NCI-H2227 treated with DMSO at 0.1 percent for 48 hours (cell line): ENCODE measurements around the gene DDTL.
"Not testable (repeated sequence)": the region's sequence is repeated elsewhere in the genome, so short reads cannot be mapped to it uniquely, and the experiment has no call there.

Experiments
- DNase-seq: peaks from one replicate; lab custom pipeline; 2025; lab: John Stamatoyannopoulos, UW

DDTL gene

DNA sequence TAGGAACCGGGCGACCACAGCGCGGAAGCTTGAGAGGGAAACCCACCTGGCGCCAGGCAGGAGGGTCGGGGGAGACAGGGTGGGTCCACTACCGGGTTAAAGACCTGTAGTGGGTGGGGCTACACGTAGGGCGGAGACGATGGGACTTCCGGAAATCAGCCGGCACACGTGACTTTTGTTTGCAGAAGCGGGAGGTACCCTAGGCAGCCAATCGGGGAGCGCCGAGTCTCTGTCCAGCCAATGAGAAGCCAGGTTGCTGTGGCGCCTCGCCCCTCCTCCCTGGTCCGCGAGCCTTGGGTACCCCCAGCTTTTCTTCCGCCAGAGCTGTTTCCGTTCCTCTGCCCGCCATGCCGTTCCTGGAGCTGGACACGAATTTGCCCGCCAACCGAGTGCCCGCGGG lies at the start of gene DDTL:
TSS of gene DDTL (plus strand) at position 321 of the 400 bp plus-strand sequence. CDS start at position 348, 27 bp downstream.
- DNase-seq, result not testable (repeated sequence)

DNA sequence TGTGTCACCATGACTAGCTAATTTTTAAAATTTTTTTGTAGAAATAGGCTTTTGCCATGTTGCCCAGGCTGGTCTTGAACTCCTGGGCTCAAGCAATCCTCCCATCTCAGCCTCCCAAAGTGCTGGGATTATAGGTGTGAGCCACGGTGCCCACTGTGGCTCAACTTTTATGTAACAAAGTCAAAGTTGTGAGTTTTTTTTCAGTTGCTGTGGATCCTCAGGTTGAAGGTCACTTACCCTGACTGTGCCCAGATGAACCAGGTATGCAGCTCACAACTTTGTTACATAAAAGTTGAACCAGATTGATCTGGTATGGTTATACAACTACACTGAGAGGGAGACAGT lies 46.4 kb upstream of the DDTL start:
- DNase-seq, result not testable (repeated sequence)

DNA sequence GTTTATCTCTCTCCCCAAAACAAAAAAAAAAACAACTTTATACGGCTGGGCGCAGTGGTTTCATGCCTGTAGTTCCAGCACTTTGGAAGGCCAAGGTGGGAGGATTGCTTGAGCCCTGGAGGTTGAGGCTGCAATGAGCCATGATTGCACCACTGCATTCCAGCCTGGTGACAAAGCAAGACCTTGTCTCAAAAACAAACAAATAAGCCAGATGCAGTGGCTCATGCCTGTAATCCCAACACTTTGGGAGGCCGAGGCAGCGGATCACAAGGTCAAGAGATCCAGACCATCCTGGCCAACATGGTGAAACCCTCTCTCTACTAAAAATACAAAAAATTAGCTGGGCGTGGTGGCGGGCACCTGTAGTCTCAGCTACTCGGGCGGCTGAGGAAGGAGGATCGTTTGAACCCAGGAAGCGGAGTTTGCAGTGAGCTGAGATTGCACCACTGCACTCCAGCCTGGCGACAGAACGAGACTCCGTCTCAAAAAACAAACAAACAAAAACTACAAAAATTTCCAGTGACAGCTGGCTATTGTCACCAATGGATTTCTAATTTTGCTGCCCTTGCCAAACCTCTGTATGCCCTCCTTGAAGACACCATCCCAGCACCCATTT lies 45.0 kb upstream of the DDTL start:
- DNase-seq, result not testable (repeated sequence)

DNA sequence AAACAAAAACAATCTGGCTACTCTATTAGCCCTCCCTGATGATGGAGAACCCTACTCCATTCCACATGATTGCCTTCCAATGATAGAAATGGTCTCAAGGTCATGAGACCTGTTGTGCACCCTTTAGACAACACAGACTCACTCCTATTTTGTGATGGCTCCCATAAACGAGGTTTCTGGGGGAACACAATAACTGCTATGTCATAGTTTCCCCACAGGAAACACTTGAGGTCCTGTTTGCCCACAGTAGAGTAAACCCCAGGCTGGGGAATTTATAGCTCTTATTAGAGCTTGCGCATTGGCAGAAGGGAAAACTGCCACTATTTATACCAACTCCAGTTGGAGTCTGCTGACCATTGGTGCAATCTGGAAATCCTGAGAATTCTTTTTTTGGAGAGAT lies 43.8 kb upstream of the DDTL start:
- DNase-seq, result no peak

DNA sequence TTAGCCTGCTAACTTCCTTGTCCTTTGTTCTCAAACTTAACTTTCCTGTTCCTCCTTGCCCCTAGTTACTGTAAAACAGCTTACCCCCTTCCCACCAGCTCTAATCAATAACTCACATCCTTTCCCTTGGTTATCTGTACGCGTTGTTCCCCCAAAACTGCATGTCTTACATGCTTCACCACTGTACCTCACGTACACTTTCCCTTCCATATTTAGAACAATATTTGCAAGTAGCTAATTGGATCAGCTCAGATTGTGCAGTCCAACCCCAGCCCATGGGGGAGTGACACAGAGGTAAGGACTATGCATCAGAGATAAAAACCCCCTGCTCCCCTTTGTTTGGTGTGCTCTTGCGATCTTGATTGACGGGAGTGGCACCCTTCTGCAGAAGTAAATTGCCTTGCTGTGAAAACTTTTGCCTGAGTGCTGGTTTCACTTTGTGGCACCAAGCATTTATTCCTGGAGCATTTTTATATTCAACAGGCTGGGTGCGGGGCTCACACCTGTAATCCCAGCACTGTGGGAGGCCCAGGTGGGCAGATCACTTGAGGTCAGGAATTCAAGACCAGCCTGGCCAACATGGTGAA lies 41.6 kb upstream of the DDTL start:
- DNase-seq, result no peak

DNA sequence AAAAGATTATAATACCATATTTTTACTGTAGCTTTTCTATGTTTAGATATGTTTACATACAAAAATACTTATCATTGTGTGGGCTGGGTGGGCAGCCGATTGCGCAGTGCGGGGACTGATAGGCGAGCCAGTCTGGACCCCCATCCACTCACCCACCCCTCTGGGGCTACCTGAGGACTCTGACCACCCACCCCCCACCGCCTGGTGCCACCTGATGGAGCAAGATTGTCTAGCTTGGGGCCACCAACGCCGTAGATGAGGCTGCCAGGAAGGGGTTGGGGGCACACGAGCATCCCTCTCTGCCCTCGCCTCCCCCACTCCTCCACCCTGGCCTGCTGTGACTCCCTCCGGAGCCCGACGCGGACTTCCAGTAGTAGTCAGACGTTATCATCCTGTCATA lies 40.1 kb upstream of the DDTL start:
- DNase-seq, result no peak

DNA sequence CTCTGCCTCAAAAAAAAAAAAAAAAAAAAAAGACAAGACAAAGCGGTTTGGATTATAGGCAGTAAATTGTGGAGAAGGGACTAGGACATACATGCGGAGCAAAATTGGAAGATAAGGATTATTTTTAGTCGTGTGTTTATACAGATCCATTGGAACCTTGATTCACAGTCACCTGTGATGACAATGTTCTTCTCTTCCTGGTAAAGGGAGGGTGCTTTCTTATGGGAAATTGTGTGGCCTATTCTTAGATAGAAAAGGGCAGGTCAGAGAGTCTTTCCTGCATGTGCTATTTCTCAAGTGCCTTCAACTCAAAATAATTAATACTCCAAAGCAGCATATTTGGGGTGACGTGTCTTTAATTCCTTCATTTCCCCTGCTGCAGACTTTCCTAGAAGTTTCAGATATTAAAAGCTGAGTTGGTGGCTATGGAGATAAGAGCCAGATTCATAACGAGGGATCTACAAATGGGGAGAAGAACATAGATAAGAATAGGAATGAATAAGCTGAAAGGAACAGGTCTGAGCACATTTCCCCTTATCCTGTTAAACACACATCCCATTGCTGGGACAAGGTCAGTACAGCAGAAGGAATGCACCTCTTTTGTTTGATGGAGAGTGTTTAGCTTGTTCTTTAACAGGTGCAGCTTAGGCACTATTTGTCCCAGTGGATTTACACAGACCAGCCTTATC lies 28.2 kb upstream of the DDTL start:
- DNase-seq, result no peak

DNA sequence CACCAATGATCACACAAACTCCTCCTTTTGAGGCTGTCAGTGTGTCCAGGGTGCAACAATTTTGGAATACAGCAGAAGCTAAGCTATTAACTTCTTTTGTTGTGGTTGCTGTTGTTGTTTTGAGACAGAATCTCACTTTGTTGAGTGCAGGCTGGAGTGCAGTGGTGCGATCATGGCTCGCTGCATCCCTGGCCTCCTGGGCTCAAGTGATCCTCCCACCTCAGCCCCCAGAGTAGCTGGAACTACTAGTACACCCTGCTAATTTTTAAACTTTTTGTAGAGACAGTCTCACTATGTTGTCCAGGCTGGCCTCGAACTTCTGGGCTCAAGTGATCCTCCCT lies 27.7 kb upstream of the DDTL start:
- DNase-seq, result no peak

DNA sequence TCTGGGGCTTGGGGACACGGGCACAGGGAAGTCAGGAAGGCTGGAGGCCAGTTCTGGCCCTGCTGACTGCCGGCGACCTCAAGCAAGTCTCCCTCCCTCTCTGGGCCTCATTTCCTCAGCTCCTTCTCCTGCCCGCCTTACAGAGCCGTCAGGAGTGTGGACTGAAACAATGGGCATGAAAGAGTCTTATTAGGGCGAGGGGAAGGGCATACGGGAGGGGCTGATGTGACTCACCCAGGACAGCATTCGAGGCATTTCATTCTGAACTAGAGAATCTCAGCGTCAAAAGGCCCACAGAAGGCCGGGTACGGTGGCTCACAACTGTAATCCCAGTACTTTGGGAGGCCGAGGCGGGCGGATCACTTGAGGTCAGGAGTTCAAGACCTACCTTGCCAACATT lies 26.5 kb upstream of the DDTL start:
- DNase-seq, result not testable (repeated sequence)

DNA sequence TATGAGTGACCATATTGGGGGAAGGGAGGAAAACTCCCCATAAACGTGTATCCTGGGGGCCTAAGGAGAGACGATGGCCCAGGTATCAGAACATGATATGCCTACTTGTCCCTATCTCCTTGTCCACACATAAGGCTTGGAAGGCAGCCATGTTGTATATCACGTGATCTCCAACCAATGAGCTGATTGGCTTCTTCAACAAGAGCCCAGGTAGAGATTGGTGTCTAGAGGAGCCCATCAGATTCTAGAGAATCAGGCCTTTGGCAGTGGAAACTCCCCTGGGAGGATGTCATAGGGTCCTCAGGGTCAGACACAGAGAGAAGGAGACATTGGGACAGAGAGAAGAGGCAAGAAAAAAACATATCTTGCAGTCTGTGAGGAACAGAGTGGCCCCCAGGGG lies 19.3 kb upstream of the DDTL start:
- DNase-seq, result not testable (repeated sequence)

DNA sequence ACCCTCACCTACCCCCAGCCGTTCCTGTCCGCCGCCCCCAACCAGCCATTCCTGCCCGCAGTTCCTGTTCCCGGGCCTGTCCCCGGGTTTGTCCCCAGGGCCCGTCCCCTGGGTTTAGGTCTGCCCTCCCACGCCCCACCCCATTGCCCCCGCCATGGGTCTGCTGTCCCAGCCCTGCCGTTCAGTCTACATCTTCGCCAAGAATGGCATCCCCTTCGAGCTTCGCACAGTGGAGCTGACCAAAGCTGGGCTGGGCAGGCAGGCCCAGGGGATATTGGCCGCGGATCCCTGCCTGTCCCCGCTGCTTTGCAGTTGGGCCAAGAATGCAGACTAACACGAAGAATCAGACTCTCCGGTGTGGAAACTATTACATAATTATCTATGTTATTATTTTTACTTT lies 16.9 kb upstream of the DDTL start:
- DNase-seq, result not testable (repeated sequence)

DNA sequence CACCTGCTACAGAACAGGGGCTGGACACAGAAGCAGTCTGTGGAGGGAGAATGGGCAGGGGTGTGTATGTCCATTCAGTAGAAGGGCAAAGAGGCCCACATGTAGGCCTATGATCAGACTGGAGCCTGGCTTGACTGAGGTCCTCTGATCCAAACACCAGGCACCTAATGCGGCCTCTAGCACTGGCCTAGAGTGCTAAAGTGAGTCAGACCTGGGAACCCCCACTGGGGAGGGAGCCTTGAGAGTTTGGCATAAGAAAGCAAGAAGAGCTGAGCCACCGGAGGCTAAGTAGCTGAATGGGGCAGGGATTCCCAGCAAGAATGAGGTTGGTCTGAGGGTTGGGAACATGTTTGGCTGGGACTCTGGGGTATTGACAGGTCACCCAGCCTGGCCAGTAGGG lies 15.3 kb upstream of the DDTL start:
- DNase-seq, result not testable (repeated sequence)

DNA sequence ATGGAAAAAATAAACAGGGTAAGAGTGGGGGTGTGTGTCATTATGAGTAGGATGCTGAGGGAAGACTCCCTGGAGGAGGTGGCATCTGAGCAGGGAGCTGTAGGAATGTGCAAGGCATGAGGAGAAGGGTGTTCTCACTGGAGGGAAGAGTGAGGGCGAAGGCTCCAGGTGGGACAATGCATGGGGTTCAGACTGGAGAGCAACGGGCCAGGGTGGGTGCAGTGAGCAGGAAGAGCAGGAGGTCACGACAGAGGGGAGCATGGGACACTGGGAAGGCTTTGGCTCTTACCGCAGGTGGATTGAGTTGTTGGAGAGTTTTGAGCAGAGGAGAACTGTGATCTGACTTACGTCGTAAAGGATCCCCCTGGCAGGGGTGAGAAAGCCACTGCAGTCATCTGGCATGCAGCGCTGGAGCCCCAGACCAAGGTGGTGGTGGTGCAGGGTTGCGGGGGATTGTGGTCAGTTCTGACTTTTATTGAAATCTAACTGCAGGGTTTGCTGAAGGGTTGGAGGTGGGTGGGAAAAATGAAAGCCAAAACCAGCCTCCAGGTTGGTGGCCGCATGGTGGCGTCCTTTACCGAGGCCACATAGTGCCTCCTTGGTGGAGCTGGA lies 13.8 kb upstream of the DDTL start:
- DNase-seq, result not testable (repeated sequence)

DNA sequence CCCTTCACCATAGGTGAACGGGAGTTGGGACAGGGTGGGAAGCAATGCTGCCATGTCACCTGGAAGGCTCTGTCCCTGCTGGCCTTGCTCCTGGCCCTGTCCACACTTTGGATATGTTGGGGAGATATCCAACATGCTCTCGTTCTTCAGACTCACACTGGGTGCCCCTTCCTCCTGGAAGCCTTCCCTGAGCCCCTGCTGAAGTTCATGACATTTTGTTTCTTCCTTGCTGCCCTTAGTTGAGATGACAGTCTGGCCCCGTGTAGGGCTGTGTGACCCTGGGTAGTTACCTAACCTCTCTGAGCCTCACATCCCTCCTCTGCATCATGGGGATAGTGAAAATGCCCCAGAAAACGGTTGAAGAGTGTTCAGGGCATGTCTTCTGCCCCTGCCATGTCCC lies 13.2 kb upstream of the DDTL start:
- DNase-seq, result not testable (repeated sequence)

DNA sequence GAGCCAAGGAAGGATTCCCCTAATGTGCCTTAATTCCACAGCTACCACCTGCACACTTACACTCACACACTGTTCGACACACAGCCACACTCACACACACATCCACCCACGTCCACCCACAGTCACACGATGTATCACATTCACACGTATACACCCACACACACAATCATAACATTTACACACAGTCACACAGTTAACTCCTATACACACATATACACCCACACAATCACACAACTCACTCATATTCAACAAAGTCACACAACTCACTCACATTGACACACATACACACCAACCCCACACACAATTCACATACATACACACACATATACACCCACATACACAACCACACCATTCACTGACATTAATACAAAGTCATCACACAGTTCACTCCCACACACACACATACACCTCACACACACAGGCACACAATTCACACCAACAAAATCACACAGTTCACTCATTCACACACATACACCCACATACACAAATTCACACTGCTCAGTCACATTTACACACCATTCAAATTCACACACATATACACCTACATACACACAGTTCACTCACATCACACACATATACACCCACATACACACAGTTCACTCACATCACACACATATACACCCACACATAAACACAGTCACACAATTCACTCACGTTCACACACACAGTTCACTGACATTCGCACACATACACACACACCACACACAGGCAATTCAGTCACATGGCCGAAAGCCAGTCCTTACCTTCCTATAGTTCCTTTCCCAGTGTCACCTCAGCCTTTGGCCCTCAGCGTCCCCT lies 12.3 kb upstream of the DDTL start:
- not testable (repeated sequence) for DNase-seq

DNA sequence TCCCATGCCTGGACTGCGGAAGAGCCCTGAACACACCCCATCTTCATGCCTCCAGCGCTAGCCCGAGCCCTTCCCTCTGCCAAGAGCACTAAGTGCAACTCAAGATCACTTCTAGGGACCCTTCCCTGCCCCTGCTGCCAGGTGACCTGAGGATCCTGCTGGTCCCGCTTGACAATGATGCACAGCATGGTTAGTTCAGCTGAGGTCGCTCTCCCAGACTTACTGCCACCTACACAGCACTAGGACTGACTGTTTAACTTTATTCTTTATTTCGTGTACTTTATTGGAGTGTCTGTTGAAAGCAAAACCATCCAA lies 11.7 kb upstream of the DDTL start:
- DNase-seq, result not testable (repeated sequence)

DNA sequence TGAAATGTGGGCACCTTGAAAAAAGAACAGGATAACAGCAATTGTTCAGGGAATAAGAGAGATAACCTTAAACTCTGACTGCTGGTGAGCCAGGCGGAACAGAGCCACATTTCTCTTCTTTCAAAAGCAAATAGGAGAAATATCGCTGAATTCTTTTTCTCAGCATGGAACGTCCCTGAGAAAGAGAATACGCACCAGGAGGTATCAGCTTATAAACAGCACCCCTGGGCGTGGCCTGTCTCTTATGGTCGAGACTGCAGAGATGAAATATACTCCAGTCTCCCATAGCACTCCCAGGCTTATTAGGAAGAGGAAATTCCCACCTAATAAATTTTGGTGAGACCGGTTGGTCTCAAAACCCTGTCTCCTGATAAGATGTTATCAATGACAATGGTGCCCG lies 10.8 kb upstream of the DDTL start:
- not testable (repeated sequence) for DNase-seq

DNA sequence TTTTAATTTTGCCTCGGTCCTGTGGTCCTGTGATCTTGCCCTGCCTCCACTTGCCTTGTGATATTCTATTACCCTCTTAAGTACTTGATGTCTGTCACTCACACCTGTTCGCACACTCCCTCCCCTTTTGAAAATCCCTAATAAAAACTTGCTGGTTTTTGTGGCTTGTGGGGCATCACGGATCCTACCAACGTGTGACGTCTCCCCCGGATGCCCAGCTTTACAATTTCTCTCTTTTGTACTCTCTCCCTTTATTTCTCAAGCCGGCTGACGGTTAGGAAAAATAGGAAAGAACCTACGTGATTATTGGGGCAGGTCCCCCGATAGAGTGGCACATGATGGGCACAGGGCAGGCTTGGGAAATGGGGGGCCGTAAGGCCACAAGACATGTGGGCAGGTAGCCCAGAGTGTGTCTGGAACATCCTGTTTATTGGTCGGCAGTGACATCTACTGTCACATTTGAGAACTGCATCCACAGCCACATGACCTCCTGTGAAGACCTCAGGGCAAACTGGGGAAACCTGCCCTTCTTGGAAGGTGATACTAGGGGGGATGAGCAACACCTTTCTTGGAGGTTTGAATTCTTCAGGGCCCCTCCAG lies 10.3 kb upstream of the DDTL start:
- peak; percentile 10 for DNase-seq

DNA sequence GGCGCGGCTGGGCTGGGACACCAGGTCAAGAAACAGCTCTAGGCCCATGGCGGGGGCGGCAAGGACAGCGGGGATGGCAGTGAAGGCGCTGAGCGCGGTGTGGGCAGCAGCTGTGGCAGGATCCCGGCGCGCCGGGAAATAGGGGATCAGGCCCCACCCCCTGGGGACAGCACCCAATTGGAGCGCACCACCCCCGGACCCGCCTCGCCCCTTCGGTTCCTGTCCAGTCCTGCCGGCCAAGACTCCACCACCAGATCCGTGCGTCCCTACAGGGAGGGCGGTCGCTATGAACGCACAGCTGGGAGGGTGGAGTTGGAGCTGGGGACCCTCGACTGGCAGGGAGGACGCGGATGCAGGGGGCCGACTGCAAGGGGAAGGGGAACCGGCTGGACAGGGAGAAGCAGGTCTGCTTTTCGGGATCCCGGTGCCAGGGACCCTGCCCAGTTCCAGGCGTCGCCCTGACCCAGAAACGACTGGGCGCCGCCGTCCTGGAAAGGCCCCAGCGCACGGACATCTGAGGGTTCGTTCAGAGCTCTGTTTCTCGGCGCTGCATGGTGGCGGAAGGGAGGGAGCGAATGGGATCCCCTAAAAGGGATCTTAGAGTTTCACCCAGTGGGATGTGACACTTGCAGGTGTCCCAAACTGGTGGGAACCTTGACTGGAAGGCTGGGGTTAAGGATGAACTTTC lies 5.5 kb upstream of the DDTL start, which contains the start of gene GSTT2B:
TSS of gene GSTT2B (minus strand) at position 112 of the 688 bp plus-strand sequence. CDS start at position 48, 64 bp downstream.
- DNase-seq, result not testable (repeated sequence)

DNA sequence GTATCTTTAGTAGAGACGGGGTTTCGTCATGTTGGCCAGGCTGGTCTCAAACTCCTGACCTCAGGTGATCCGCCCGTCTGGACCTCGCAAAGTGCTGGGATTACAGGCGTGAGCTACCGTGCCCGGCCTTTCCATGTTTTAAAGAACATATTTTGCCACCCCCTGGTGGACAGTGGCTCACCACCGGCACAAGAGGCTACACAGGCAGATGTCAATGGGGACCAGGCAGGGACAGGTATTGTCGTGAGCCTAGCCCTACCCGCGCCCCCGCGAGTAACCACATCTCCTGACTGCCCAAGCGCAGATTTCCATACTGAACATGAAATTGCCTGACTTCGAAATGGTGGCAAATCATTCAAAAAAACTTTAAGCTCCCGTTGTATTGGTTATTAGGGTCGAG lies 594 bp upstream of the DDTL start:
- DNase-seq, result not testable (repeated sequence)

DNA sequence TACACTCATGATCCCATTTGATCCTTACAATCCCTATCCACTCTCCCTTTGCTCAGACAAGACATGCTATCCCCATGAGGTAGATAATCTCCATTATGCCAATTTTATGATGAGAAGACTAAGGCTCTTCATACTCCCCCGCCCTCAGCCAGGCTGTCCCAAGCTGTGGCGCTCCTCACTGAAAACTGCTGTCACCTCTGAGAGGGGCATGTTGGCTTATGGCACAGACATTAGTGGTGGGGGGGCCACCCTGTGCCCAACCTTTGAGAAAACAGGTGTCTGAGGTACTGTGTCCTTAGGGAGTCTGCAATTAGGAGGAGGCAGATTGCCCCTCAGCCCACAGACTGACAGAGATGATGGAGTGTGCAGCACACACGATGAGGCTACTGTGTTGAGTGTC lies 2.4 kb downstream of the DDTL start:
- DNase-seq, result no peak
